K562 (cell line): Measurements from ENCODE around the gene RPL28. TPM values are rescaled to one million over a fixed set of nuclear protein-coding genes. Genes with fewer than 3 reads are reported as not detected.

Experiments used
- ATAC-seq: fragments of 200-7000 bp; cut with Tn5 transposase; 3 replicates; pipeline ENCODE4 v1.9.1; 2020; ENCODE audit warnings: moderate library complexity
- BruUV-seq: library from RNA; stranded (reverse); fragments of 400-500 nt; replicated peaks from 2 replicates; lab custom pipeline; 2021; lab: Mats Ljungman, UMichigan
- CTCF ChIA-PET: fragments of 300-600 bp; formaldehyde crosslinking; extraction: SDS; loops from one replicate; lab custom pipeline; 2021; ENCODE audit warnings: low intra/inter-chr PET ratio; lab: Yijun Ruan, JAX
- POLR2A ChIA-PET: fragments of 300-600, 350-650 bp; sonication (Branson Sonifier 250); formaldehyde crosslinking; extraction: SDS; loops from one replicate; lab custom pipeline; 2021; ENCODE audit warnings: antibody characterized with exemption, inconsistent platforms; lab: Yijun Ruan, JAX
- DNase-seq, 4 experiments: peaks; one replicate each; pipeline versions ENCODE4 v3.0.0 to v3.0.0-alpha.2; 2011 to 2018; ENCODE audit warnings: low spot score in 3 of 4, mixed read lengths in 3 of 4; ENCODE audit errors: extremely low read depth in 1 of 4
- FAIRE-seq: peaks from 2 replicates; lab custom pipeline; 2011; peaks lifted over from hg19 to GRCh38; lab: Jason Lieb, UNC
- H2AFZ ChIP-seq: 2 replicates; pipeline ENCODE4 v1.6.0; 2011; ENCODE audit warnings: low read depth, low read length, control low read depth, inconsistent platforms
- H3K27ac ChIP-seq: fragments of 200-600 bp; 3 replicates; pipeline ENCODE4 v1.8.0; 2011; ENCODE audit warnings: low read depth, mild to moderate bottlenecking, control low read depth, inconsistent platforms, low read length, moderate library complexity, mixed read lengths; ENCODE audit errors: extremely low read depth
- H3K27me3 ChIP-seq, 2 experiments: fragments of 300-600 bp in 1 of 2; 2 replicates in 1 of 2; 3 replicates in 1 of 2; pipeline versions ENCODE4 v1.6.0 to v1.8.0; 2011; ENCODE audit warnings: inconsistent platforms in 2 of 2, low read length in 2 of 2, mild to moderate bottlenecking in 1 of 2, mixed read lengths in 1 of 2, moderate library complexity in 1 of 2; ENCODE audit not compliant: control insufficient read depth in 2 of 2, insufficient read depth in 2 of 2
- H3K36me3 ChIP-seq: fragments of 300-600 bp; 3 replicates; pipeline ENCODE4 v1.8.0; 2011; ENCODE audit warnings: mild to moderate bottlenecking, low read length, inconsistent platforms; ENCODE audit not compliant: control insufficient read depth, insufficient read depth
- H3K4me1 ChIP-seq, 2 experiments: fragments of 200-600 bp in 1 of 2; replicated peaks in 1 of 2; 2 replicates in 1 of 2; 3 replicates in 1 of 2; pipeline versions ENCODE4 v1.5.1 to v1.8.0; 2011; ENCODE audit warnings: inconsistent platforms in 2 of 2, low read length in 2 of 2, mild to moderate bottlenecking in 1 of 2, mixed read lengths in 1 of 2, moderate library complexity in 1 of 2; ENCODE audit not compliant: control insufficient read depth in 2 of 2, insufficient read depth in 2 of 2
- H3K4me2 ChIP-seq: 2 replicates; pipeline ENCODE4 v1.6.1; 2011; ENCODE audit warnings: low read length, control low read depth, inconsistent platforms, mixed read lengths; ENCODE audit not compliant: insufficient read depth
- H3K4me3 ChIP-seq: fragments of 200-600 bp; sonication (generic), shearing (Covaris generic); 2 replicates; pipeline ENCODE4 v1.5.1; 2016; ENCODE audit warnings: control low read depth, inconsistent platforms
- H3K79me2 ChIP-seq: fragments of 200-600 bp; 3 replicates; pipeline ENCODE4 v1.8.0; 2011; ENCODE audit warnings: low read length, inconsistent platforms; ENCODE audit not compliant: control insufficient read depth, insufficient read depth
- H3K9ac ChIP-seq, 2 experiments: 2 replicates each; pipeline versions ENCODE4 v1.6.0 to v1.6.1; 2011; ENCODE audit warnings: low read depth in 2 of 2, low read length in 2 of 2, control low read depth in 1 of 2, inconsistent platforms in 1 of 2, mild to moderate bottlenecking in 1 of 2, mixed read lengths in 1 of 2; ENCODE audit not compliant: insufficient read depth in 1 of 2
- H3K9me1 ChIP-seq: one replicate; pipeline ENCODE4 v1.6.0; 2011; ENCODE audit warnings: inconsistent platforms, mild to moderate bottlenecking, low read length, moderate library complexity; ENCODE audit not compliant: control insufficient read depth, insufficient read depth
- H3K9me3 ChIP-seq: replicated peaks from 2 replicates; pipeline ENCODE4 v1.5.1; 2011; ENCODE audit warnings: low read depth, low read length, inconsistent platforms; ENCODE audit not compliant: control insufficient read depth, insufficient read depth
- H4K20me1 ChIP-seq: replicated peaks from 2 replicates; pipeline ENCODE4 v1.6.1; 2011; ENCODE audit warnings: low read length, inconsistent platforms, mixed read lengths; ENCODE audit not compliant: control insufficient read depth, insufficient read depth
- CBX2 ChIP-seq: fragments of 200-600 bp; sonication (generic); IDR thresholded peaks from one replicate; pipeline ENCODE4 v1.6.1; 2012; ENCODE audit warnings: mild to moderate bottlenecking, low read length, inconsistent platforms; ENCODE audit not compliant: insufficient read depth, poor library complexity, severe bottlenecking
- DACH1 ChIP-seq: fragments of 450-650 bp; IDR thresholded peaks from 2 replicates; pipeline ENCODE4 v1.6.1; 2018; ENCODE audit not compliant: partially characterized antibody
- HNRNPK ChIP-seq: fragments of 200-400 bp; formaldehyde crosslinking; IDR thresholded peaks from one replicate; pipeline ENCODE4 v1.6.1; 2018; ENCODE audit warnings: mild to moderate bottlenecking, low read depth, low read length; ENCODE audit not compliant: poor library complexity, severe bottlenecking
- KHSRP ChIP-seq: fragments of 450-650 bp; IDR thresholded peaks from 2 replicates; pipeline ENCODE4 v1.6.1; 2017
- KLF13 ChIP-seq: fragments of 450-650 bp; IDR thresholded peaks from 2 replicates; pipeline ENCODE4 v1.6.1; 2016; ENCODE audit warnings: missing genetic modification characterization, low read depth, mild to moderate bottlenecking, missing compliant biosample characterization, moderate library complexity, borderline replicate concordance
- MYNN ChIP-seq, 2 experiments: sonication (generic); formaldehyde crosslinking in 1 of 2; IDR thresholded peaks; 2 replicates each; pipeline versions ENCODE4 v1.5.0 to v1.6.1; 2016 to 2020; ENCODE audit warnings: antibody characterized with exemption in 1 of 2, missing genetic modification reagents in 1 of 2
- PKNOX1 ChIP-seq: fragments of 450-650 bp; IDR thresholded peaks from 2 replicates; pipeline ENCODE4 v1.6.1; 2016
- PTRF ChIP-seq: fragments of 450-650 bp; IDR thresholded peaks from 2 replicates; pipeline ENCODE4 v1.6.1; 2016; ENCODE audit warnings: mild to moderate bottlenecking, missing genetic modification characterization, missing compliant biosample characterization
- TRIM24 ChIP-seq, 2 experiments: fragments of 450-650 bp; IDR thresholded peaks; 2 replicates each; pipeline ENCODE4 v1.6.1; 2016
- U2AF1 ChIP-seq: fragments of 200-400 bp; formaldehyde crosslinking; optimal IDR thresholded peaks from 2 replicates; pipeline ENCODE3; 2017; ENCODE audit warnings: mild to moderate bottlenecking, low read depth, low read length, moderate library complexity
- ZNF23 ChIP-seq: fragments of 250-450 bp; sonication (Bioruptor Pico); IDR thresholded peaks from 2 replicates; pipeline ENCODE4 v1.4.0; 2020; ENCODE audit warnings: mild to moderate bottlenecking
- WGBS: fragments of 100-300 bp; shearing (Covaris generic); methylation state at CpG from one replicate; pipeline ENCODE4 v1.1.6; 2016; ENCODE audit warnings: low coverage, mixed read lengths; ENCODE audit not compliant: insufficient coverage; ENCODE audit errors: missing lambda C conversion rate; 5-methylcytosine and 5-hydroxymethylcytosine counted together
- in situ Hi-C: fragments of 300-500 bp; cut with MboI; formaldehyde crosslinking; loops from 4 replicates; pipeline ENCODE4 v1.15.0; 2018; ENCODE audit warnings: inconsistent platforms, mixed read lengths
- intact Hi-C: fragments of 100-400 bp; cut with micrococcal nuclease; formaldehyde crosslinking; loops from 2 replicates; pipeline ENCODE4 v1.14.2; 2022
- polyA plus RNA-seq, 8 experiments: library from polyadenylated mRNA; depleted of rRNA in 4 of 8; stranded (reverse) in 5 of 8; unstranded in 3 of 8; fragments of >200 nt; fragmentation: Nextera tagmentation in 2 of 8; fragmentation: Illumina TruSeq in 1 of 8; extraction: Ambion mirVana in 2 of 8; extraction: Trizol in 1 of 8; gene quantifications; 2 replicates each; pipeline versions ENCODE4 v1.2.1 to v1.2.3, GENCODE V29; 2011 to 2014; ENCODE audit warnings: inconsistent platforms in 1 of 8, missing spikeins in 1 of 8
- total RNA-seq, 7 experiments: library from RNA; depleted of rRNA in 6 of 7; stranded (reverse); fragments of >200 nt in 6 of 7; fragmentation: Illumina TruSeq in 2 of 7; extraction: Trizol in 2 of 7; gene quantifications; 2 replicates each; pipeline versions ENCODE4 v1.2.1 to v1.2.3, GENCODE V29; 2011 to 2021; ENCODE audit warnings: low replicate concordance in 1 of 7
- TF ChIP-seq, protein P1 (sequence below), 2 experiments: fragments of 450-650 bp; formaldehyde crosslinking in 1 of 2; IDR thresholded peaks; 2 replicates each; pipeline versions ENCODE4 v1.4.0 to v1.6.1; 2014 to 2020; ENCODE audit warnings: mild to moderate bottlenecking in 2 of 2, borderline replicate concordance in 1 of 2, low read depth in 1 of 2

RPL28 gene
- total and polyA plus RNA-seq, 9 of the 15 experiments (the other 6 are each of a cell fraction or from before 2014, with no cell fraction given), result 124 to 3,106 (median 622) TPM

GRCh38 chr19:55440411-55441105 lies 54.8 kb downstream of the RPL28 start:
- no peaks in the 10 kb centered on the region for H3K36me3 ChIP-seq
- in situ Hi-C loops (loop anchor here (25.0 kb wide), 1 partner anchor 778 kb away; the partner anchor contains the start of gene LILRB4), intact Hi-C loops (no loop called here)
- peaks cover 18 to 54% of the 10 kb centered on the region in 2 experiments for H3K4me1 ChIP-seq
- peak overlapping the region; percentile 88 to 91 for H3K9ac ChIP-seq
- no peaks in the 10 kb centered on the region for H3K9me1 ChIP-seq
- no peaks in the 10 kb centered on the region for H3K79me2 ChIP-seq
- peak overlapping the region; percentile 94 for H2AFZ ChIP-seq
- H3K4me3 ChIP-seq, result peak overlapping the region; percentile 64
- peaks cover 6 to 19% of the 10 kb centered on the region in 2 experiments for H3K27me3 ChIP-seq
- ATAC-seq (peak; percentile 90), FAIRE-seq (peak; percentile 94), DNase-seq (peak; percentile 84 to 95 (median 92))
- BruUV-seq, result TSS peak; percentile 48
- 2% methylated on average over 31 of the region's 39 CpGs for WGBS
- no peaks in the 10 kb centered on the region for H3K9me3 ChIP-seq
- H3K27ac ChIP-seq, result peak overlapping the region; percentile 87
- peaks cover 10% of the 10 kb centered on the region for H4K20me1 ChIP-seq
- peak overlapping the region; percentile 83 for H3K4me2 ChIP-seq
- CTCF ChIA-PET, result no interaction called here
- POLR2A ChIA-PET, result no interaction called here
- TF ChIP-seq ZNF23 (no peak), KLF13 (tag) (no peak), DACH1 (no peak), CBX2 (no peak), HNRNPK (no peak), TRIM24 (IDR thresholded peaks at IDR 0.05) (no peak), PTRF (tag) (no peak), U2AF1 (no peak), MYNN (IDR thresholded peaks at IDR 0.05) (no peak), MYNN (CRISPR knock-in tag; IDR thresholded peaks at IDR 0.05) (no peak), PKNOX1 (peak; percentile 95), KHSRP (no peak)
- TF ChIP-seq, protein P1, sequence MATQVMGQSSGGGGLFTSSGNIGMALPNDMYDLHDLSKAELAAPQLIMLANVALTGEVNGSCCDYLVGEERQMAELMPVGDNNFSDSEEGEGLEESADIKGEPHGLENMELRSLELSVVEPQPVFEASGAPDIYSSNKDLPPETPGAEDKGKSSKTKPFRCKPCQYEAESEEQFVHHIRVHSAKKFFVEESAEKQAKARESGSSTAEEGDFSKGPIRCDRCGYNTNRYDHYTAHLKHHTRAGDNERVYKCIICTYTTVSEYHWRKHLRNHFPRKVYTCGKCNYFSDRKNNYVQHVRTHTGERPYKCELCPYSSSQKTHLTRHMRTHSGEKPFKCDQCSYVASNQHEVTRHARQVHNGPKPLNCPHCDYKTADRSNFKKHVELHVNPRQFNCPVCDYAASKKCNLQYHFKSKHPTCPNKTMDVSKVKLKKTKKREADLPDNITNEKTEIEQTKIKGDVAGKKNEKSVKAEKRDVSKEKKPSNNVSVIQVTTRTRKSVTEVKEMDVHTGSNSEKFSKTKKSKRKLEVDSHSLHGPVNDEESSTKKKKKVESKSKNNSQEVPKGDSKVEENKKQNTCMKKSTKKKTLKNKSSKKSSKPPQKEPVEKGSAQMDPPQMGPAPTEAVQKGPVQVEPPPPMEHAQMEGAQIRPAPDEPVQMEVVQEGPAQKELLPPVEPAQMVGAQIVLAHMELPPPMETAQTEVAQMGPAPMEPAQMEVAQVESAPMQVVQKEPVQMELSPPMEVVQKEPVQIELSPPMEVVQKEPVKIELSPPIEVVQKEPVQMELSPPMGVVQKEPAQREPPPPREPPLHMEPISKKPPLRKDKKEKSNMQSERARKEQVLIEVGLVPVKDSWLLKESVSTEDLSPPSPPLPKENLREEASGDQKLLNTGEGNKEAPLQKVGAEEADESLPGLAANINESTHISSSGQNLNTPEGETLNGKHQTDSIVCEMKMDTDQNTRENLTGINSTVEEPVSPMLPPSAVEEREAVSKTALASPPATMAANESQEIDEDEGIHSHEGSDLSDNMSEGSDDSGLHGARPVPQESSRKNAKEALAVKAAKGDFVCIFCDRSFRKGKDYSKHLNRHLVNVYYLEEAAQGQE (IDR thresholded peaks at IDR 0.05; ENCODE audit: borderline replicate concordance), result 0 out of 2 replicates have a peak, but pooled peaks have one; percentile 9
- TF ChIP-seq, protein P1 (CRISPR knock-in tag; IDR thresholded peaks at IDR 0.05; ENCODE audit: low read depth), result no peak
